Spinal cord (tissue), 10 donors: ENCODE data around the gene AKAP6. TPM values are rescaled to one million over a fixed set of nuclear protein-coding genes. Genes with fewer than 3 reads are reported as not detected.
A peak's percentile ranks its signal among the peaks of the same experiment; 100 is the strongest.

Experiments
- DNase-seq, 6 donors: peaks; one replicate each; pipeline versions ENCODE4 v3.0.0 to v3.0.0-alpha.2; 2013 to 2015; ENCODE audit warnings: low spot score in 6 of 6, low read depth in 4 of 6
- H3K27ac ChIP-seq: one replicate; pipeline ENCODE4 v1.5.1; 2013; ENCODE audit warnings: low read depth, low read length, control low read depth
- H3K27me3 ChIP-seq: one replicate; pipeline ENCODE4 v1.6.1; 2013; ENCODE audit warnings: low read length; ENCODE audit not compliant: control insufficient read depth, insufficient read depth
- H3K36me3 ChIP-seq: one replicate; pipeline ENCODE4 v1.6.1; 2013; ENCODE audit warnings: low read length; ENCODE audit not compliant: control insufficient read depth, insufficient read depth
- H3K4me1 ChIP-seq: one replicate; pipeline ENCODE4 v1.6.1; 2013; ENCODE audit warnings: low read length; ENCODE audit not compliant: control insufficient read depth, insufficient read depth
- H3K4me3 ChIP-seq: one replicate; pipeline ENCODE4 v1.5.1; 2013; ENCODE audit warnings: low read depth, low read length, control low read depth
- H3K9me3 ChIP-seq: one replicate; pipeline ENCODE4 v1.6.1; 2013; ENCODE audit warnings: low read length; ENCODE audit not compliant: control insufficient read depth, insufficient read depth
- WGBS: methylation state at CpG from one replicate; pipeline ENCODE4 v1.1.5; 2013; ENCODE audit warnings: missing lambda C conversion rate; ENCODE audit not compliant: insufficient coverage; 5-methylcytosine and 5-hydroxymethylcytosine counted together
- polyA plus RNA-seq, 2 donors: library from polyadenylated mRNA; unstranded; fragments of 120-200 nt; gene quantifications; one replicate each; pipeline ENCODE4 v1.2.1, GENCODE V29; 2013; ENCODE audit not compliant: insufficient read length in 2 of 2
- total RNA-seq, 2 donors: library from RNA; depleted of rRNA in 1 of 2; stranded (reverse); fragments of 120-200 nt in 1 of 2; fragments of >200 nt in 1 of 2; gene quantifications; one replicate each; pipeline versions ENCODE4 v1.2.3 to v1.2.4, GENCODE V29; 2013 to 2014
- donor health status: healthy.

The AKAP6 gene
- total and polyA plus RNA-seq, 4 donors = 42.6 to 126 (median 78.7) TPM

- DNase-seq = no peak
- Histone ChIP-seq H3K4me1 (peaks cover 3% of the 10 kb centered on the region), H3K9me3 (no peaks in the 10 kb centered on the region), H3K27ac (no peak overlapping the region), H3K27me3 (no peaks in the 10 kb centered on the region), H3K36me3 (no peaks in the 10 kb centered on the region), H3K4me3 (no peak overlapping the region)
- no CpG with 5 or more reads among the region's 2 CpGs for WGBS
Observed at GRCh38 chr14:32412532-32412931, 83.4 kb downstream of the AKAP6 start.

GRCh38 chr14:32413967-32414640, 85.0 kb downstream of the AKAP6 start:
- DNase-seq = no peak
- Histone ChIP-seq H3K9me3 (no peaks in the 10 kb centered on the region), H3K4me3 (no peak overlapping the region), H3K27me3 (no peaks in the 10 kb centered on the region), H3K4me1 (peaks cover 3% of the 10 kb centered on the region), H3K36me3 (no peaks in the 10 kb centered on the region), H3K27ac (no peak overlapping the region)
- no CpG with 5 or more reads among the region's 4 CpGs for WGBS

- no peak for DNase-seq
- H3K27ac ChIP-seq = no peak overlapping the region
- no peaks in the 10 kb centered on the region for H3K36me3 ChIP-seq
- peaks cover 3% of the 10 kb centered on the region for H3K4me1 ChIP-seq
- no peak overlapping the region for H3K4me3 ChIP-seq
- 80% methylated on average over 1 of the region's 3 CpGs for WGBS
- no peaks in the 10 kb centered on the region for H3K9me3 ChIP-seq
- no peaks in the 10 kb centered on the region for H3K27me3 ChIP-seq
Observed at GRCh38 chr14:32414808-32415255, 85.7 kb downstream of the AKAP6 start.

- no peaks in the 10 kb centered on the region for H3K27me3 ChIP-seq
- no peak overlapping the region for H3K4me3 ChIP-seq
- peaks cover 3% of the 10 kb centered on the region for H3K4me1 ChIP-seq
- peak overlapping the region; percentile 30 for H3K27ac ChIP-seq
- peak in 1 of 6 donors; percentile 28 for DNase-seq
- WGBS = 58% methylated on average over 3 of the region's 4 CpGs
- no peaks in the 10 kb centered on the region for H3K9me3 ChIP-seq
- no peaks in the 10 kb centered on the region for H3K36me3 ChIP-seq
Observed at GRCh38 chr14:32417956-32418552, 89.0 kb downstream of the AKAP6 start.

- H3K36me3 ChIP-seq = no peaks in the 10 kb centered on the region
- no peak for DNase-seq
- no peak overlapping the region for H3K4me3 ChIP-seq
- H3K9me3 ChIP-seq = peaks cover 1% of the 10 kb centered on the region
- no peaks in the 10 kb centered on the region for H3K27me3 ChIP-seq
- no CpG with 5 or more reads among the region's 1 CpG for WGBS
- peaks cover 3% of the 10 kb centered on the region for H3K4me1 ChIP-seq
- no peak overlapping the region for H3K27ac ChIP-seq
Observed at GRCh38 chr14:32419429-32419828, 90.3 kb downstream of the AKAP6 start.

- no peaks in the 10 kb centered on the region for H3K36me3 ChIP-seq
- H3K9me3 ChIP-seq = peaks cover 1% of the 10 kb centered on the region
- H3K27ac ChIP-seq = no peak overlapping the region
- peaks cover 2% of the 10 kb centered on the region for H3K4me1 ChIP-seq
- no peak overlapping the region for H3K4me3 ChIP-seq
- no CpG with 5 or more reads among the region's 1 CpG for WGBS
- H3K27me3 ChIP-seq = no peaks in the 10 kb centered on the region
- no peak for DNase-seq
Observed at GRCh38 chr14:32421781-32422180, 92.7 kb downstream of the AKAP6 start.

- peaks cover 5% of the 10 kb centered on the region for H3K4me1 ChIP-seq
- no peak overlapping the region for H3K27ac ChIP-seq
- peaks cover 1% of the 10 kb centered on the region for H3K9me3 ChIP-seq
- no peak overlapping the region for H3K4me3 ChIP-seq
- DNase-seq = no peak
- H3K27me3 ChIP-seq = no peaks in the 10 kb centered on the region
- no peaks in the 10 kb centered on the region for H3K36me3 ChIP-seq
Observed at GRCh38 chr14:32422440-32422839, 93.3 kb downstream of the AKAP6 start.

GRCh38 chr14:32426028-32426427, 96.9 kb downstream of the AKAP6 start:
- Histone ChIP-seq H3K27ac (no peak overlapping the region), H3K4me3 (no peak overlapping the region)

GRCh38 chr14:32426586-32427388, 97.7 kb downstream of the AKAP6 start:
- H3K27ac ChIP-seq = peak overlapping the region; percentile 76
- peaks cover 9% of the 10 kb centered on the region for H3K4me1 ChIP-seq
- H3K4me3 ChIP-seq = no peak overlapping the region

More at GRCh38 chr14:32426028-32426427, 96.9 kb downstream of the AKAP6 start:
- no CpG with 5 or more reads among the region's 1 CpG for WGBS
- H3K36me3 ChIP-seq = no peaks in the 10 kb centered on the region
- no peak for DNase-seq
- H3K27me3 ChIP-seq = no peaks in the 10 kb centered on the region
- peaks cover 1% of the 10 kb centered on the region for H3K9me3 ChIP-seq
- H3K4me1 ChIP-seq = peaks cover 9% of the 10 kb centered on the region

More at GRCh38 chr14:32426586-32427388, 97.7 kb downstream of the AKAP6 start:
- Histone ChIP-seq H3K9me3 (peaks cover 1% of the 10 kb centered on the region), H3K27me3 (no peaks in the 10 kb centered on the region), H3K36me3 (no peaks in the 10 kb centered on the region)
- peak in 1 of 6 donors; percentile 70 for DNase-seq
- 28% methylated on average over 4 of the region's 8 CpGs for WGBS
